Cardiac muscle cell (in vitro differentiated cells and primary cell): ENCODE measurements around the gene LAD1. TPM values are rescaled to one million over a fixed set of nuclear protein-coding genes. Genes with fewer than 3 reads are reported as not detected.

Source experiments
- DNase-seq, 2 donors: peaks; one replicate each; pipeline versions ENCODE4 v3.0.0 to v3.0.0-alpha.2; 2010 to 2017; ENCODE audit warnings: low read depth in 1 of 2, low spot score in 1 of 2
- H3K27ac ChIP-seq: fragments of 200-600 bp; sonication (generic); 2 replicates; pipeline ENCODE4 v1.5.1; 2016
- H3K27me3 ChIP-seq: fragments of 200-600 bp; sonication (generic); 2 replicates; pipeline ENCODE4 v1.6.0; 2016; ENCODE audit warnings: control low read depth
- H3K36me3 ChIP-seq: fragments of 200-600 bp; sonication (generic); 2 replicates; pipeline ENCODE4 v1.5.1; 2016; ENCODE audit warnings: control low read depth
- H3K4me1 ChIP-seq: fragments of 200-600 bp; sonication (generic); 2 replicates; pipeline ENCODE4 v1.8.1; 2017; ENCODE audit warnings: low read depth, mild to moderate bottlenecking, mixed run types
- H3K4me3 ChIP-seq: fragments of 200-600 bp; sonication (generic); 2 replicates; pipeline ENCODE4 v1.5.1; 2016; ENCODE audit warnings: mild to moderate bottlenecking
- H3K9me3 ChIP-seq: fragments of 200-600 bp; sonication (generic); 2 replicates; pipeline ENCODE4 v1.5.1; 2017; ENCODE audit warnings: low read depth, mild to moderate bottlenecking, control low read depth
- polyA plus RNA-seq: library from polyadenylated mRNA; unstranded; fragments of >200 nt; fragmentation: Nextera tagmentation; extraction: Ambion mirVana; gene quantifications from 2 replicates; pipeline ENCODE4 v1.2.1, GENCODE V29; 2016
- total RNA-seq: library from RNA; depleted of rRNA; stranded (reverse); fragments of >200 nt; gene quantifications from 2 replicates; pipeline ENCODE4 v1.2.3, GENCODE V29; 2016
- TF ChIP-seq, protein P1 (sequence below): IDR thresholded peaks from 2 replicates; pipeline ENCODE4 v1.5.1; 2012; ENCODE audit warnings: low read depth, mild to moderate bottlenecking, low read length

The LAD1 gene
- total and polyA plus RNA-seq, 2 experiments from 2014 or later = 8.2 to 12.6 TPM

DNA sequence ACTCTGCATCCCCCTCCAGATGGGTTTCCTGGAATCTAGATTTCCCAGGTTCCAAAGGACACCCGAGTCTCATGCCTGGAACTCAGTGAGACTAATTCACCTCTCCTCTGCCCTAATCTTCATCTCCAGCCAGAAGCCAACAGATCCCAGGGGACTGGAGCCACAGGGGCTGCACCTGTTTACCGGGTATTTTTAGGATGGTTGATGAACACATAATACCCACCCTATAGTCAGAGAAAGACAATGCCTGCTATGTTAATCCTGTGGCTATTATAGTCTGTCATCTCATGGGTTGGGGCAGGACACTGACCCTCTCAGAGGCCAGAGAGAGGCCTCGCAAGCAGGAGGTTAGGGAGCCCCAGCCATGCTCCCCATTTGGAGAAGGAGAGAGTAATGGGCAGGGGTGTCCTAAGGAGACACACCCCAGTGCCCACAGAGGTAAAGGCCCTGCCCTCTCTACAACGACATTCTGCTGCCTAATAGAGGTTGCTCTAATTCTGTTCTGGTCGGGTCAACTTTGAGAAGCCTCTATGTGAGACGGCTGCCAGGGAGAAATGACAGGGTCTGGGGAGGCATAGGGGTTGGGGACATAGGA, 23.4 kb upstream of the LAD1 start:
- no peaks in the 10 kb centered on the region for H3K27me3 ChIP-seq
- TF ChIP-seq, protein P1, sequence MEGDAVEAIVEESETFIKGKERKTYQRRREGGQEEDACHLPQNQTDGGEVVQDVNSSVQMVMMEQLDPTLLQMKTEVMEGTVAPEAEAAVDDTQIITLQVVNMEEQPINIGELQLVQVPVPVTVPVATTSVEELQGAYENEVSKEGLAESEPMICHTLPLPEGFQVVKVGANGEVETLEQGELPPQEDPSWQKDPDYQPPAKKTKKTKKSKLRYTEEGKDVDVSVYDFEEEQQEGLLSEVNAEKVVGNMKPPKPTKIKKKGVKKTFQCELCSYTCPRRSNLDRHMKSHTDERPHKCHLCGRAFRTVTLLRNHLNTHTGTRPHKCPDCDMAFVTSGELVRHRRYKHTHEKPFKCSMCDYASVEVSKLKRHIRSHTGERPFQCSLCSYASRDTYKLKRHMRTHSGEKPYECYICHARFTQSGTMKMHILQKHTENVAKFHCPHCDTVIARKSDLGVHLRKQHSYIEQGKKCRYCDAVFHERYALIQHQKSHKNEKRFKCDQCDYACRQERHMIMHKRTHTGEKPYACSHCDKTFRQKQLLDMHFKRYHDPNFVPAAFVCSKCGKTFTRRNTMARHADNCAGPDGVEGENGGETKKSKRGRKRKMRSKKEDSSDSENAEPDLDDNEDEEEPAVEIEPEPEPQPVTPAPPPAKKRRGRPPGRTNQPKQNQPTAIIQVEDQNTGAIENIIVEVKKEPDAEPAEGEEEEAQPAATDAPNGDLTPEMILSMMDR = no peak
- peaks cover 57% of the 10 kb centered on the region for H3K4me1 ChIP-seq
- DNase-seq = no peak
- H3K4me3 ChIP-seq = no peak overlapping the region
- H3K36me3 ChIP-seq = peaks cover under 1% of the 10 kb centered on the region
- peak overlapping the region; percentile 96 for H3K27ac ChIP-seq
- no peaks in the 10 kb centered on the region for H3K9me3 ChIP-seq

DNA sequence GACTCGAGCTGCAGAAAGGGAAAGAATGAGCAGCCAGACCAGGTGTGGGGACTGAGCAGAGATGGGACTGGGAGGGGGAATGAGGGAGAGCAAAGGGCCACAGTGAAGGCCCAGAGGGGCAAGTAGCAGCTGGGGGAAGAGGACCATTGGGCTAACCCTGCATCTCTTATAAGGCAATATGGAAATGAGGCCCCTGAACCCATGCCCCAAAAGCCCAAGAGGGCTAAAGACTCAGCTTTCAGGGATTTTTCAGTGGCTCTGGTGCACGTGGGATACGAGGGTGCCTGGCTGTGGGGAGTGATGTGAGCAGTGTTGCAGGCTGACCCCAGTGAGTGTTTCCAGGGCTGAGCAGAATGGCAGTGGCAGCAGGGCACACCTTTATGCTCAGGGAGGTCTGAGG, 22.9 kb upstream of the LAD1 start:
- TF ChIP-seq, protein P1 = no peak
- H3K27ac ChIP-seq = peak overlapping the region; percentile 96
- peaks cover 59% of the 10 kb centered on the region for H3K4me1 ChIP-seq

DNA sequence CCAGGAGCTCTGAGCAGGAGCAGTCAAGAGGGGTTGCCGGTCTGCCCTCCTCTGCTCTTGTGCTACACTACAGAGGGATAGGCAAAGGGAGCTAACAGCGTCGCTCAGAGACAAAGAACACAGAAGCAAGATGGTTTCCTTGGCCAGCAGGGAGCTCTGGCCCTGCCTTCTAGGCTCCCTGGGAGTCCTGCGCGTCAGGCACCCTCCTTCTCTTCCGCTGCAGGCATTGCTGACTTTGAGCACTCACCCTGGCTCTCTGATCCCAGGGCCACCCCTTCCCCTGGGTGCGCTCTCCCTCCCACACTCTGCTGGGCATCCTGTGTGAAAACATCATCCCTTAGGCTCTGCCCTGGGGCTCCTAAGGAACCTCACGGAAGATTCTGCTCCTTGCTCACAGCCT, 21.9 kb upstream of the LAD1 start:
- DNase-seq = no peak
- Histone ChIP-seq H3K27me3 (no peaks in the 10 kb centered on the region), H3K4me1 (peaks cover 61% of the 10 kb centered on the region), H3K9me3 (no peaks in the 10 kb centered on the region), H3K4me3 (peak overlapping the region; percentile 48), H3K36me3 (peaks cover 11% of the 10 kb centered on the region), H3K27ac (peak overlapping the region; percentile 96)
- TF ChIP-seq, protein P1 = no peak

More for the DNA sequence above, 22.9 kb upstream of the LAD1 start:
- Histone ChIP-seq H3K9me3 (no peaks in the 10 kb centered on the region), H3K4me3 (no peak overlapping the region), H3K36me3 (peaks cover 4% of the 10 kb centered on the region), H3K27me3 (no peaks in the 10 kb centered on the region)
- DNase-seq = no peak

DNA sequence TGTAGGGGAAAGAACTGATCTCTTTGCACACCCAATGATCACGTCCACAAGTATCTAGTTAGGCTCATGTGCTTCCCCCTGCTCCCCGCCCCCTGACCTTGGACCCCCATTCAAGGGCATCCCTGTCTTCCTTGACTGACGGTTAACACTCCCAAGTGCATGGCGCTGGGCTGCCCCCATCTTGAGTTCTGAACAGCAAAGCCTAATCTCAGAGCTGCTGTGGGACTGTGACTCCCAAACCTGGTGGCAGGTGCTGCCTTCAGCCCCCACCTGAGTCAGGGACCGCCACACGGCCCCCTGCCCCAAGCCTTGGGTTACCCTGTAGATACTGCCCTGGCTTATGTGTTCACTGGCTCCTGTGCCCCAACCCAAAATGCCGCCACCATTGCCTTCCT, 21.5 kb upstream of the LAD1 start:
- TF ChIP-seq, protein P1 = no peak
- Histone ChIP-seq H3K27ac (peak overlapping the region; percentile 96), H3K4me3 (peak overlapping the region; percentile 48), H3K4me1 (peaks cover 61% of the 10 kb centered on the region), H3K9me3 (no peaks in the 10 kb centered on the region), H3K36me3 (peaks cover 15% of the 10 kb centered on the region), H3K27me3 (no peaks in the 10 kb centered on the region)
- DNase-seq = peak in 1 of 2 donors; percentile 61

DNA sequence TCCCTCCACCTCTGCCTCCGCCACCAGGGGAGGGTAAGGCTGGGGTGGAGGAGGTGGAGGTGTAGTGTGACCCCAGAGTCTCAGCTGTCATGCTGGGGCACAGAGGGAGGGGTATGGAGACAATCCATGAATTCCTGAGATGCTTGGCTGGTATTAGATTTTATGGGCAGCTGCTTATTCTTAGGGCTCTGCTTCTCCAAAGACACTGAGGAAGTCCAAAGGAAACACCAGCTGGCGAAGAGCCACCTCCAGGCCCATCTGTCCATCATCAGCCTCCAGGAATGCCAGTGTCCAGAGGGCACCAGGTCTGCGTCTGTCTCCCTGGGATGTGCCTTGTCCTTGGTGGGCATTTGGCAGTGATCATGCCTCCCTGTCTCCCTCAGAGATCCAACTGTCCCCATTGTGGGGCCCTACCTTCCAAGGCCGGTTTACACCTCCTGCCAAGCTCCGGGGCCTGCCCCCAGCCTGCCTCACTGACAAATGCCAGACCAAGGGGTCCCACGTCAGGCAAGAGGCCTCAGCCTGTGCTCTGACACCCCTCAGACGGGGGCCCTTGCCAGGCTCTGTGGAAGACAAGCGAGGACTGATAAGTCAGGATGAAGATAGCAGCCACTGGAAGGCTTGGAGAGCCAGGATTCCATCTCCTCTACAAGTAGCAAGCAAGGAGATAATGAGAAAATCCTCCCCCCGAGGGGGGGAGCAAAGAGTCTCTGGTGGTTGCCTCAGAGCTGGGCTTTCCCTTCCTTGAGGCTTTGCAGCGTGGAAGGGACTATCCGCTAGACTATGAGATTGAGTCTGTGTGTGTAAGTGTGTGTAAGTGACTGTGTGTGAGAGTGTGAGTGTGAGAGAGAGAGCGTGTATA, 20.9 kb upstream of the LAD1 start:
- peaks cover 61% of the 10 kb centered on the region for H3K4me1 ChIP-seq
- DNase-seq = peak; percentile 29 to 87
- no peaks in the 10 kb centered on the region for H3K9me3 ChIP-seq
- TF ChIP-seq, protein P1 = no peak
- peak overlapping the region; percentile 48 for H3K4me3 ChIP-seq
- H3K36me3 ChIP-seq = peaks cover 22% of the 10 kb centered on the region
- peak overlapping the region; percentile 96 for H3K27ac ChIP-seq
- H3K27me3 ChIP-seq = no peaks in the 10 kb centered on the region
